ENCODE measurements around the gene GRM8.

The GRM8 gene

GRCh38 chr7:126578338-126578737 is 674.4 kb downstream of the GRM8 start:
- no peak for DNase-seq (ENCODE audit: low spot score)
- Histone ChIP-seq H3K27ac (no peak overlapping the region), H3K4me3 (no peak overlapping the region)
- no peak for TF ChIP-seq CTCF (IDR thresholded peaks at IDR 0.05)

- TF ChIP-seq CTCF (IDR thresholded peaks at IDR 0.05): no peak
- H3K27ac ChIP-seq: no peak overlapping the region
- H3K4me3 ChIP-seq: no peak overlapping the region
- no peak for DNase-seq (ENCODE audit: low spot score)
Observed at GRCh38 chr7:126574276-126575250, 678.2 kb downstream of the GRM8 start.

- Histone ChIP-seq H3K4me3 (no peak overlapping the region), H3K27ac (no peak overlapping the region)
- DNase-seq (ENCODE audit: low spot score): no peak
- no peak for TF ChIP-seq CTCF (IDR thresholded peaks at IDR 0.05)
Observed at GRCh38 chr7:126570845-126571244, 681.9 kb downstream of the GRM8 start.

- DNase-seq (ENCODE audit: low spot score): no peak
- no peak overlapping the region for H3K27ac ChIP-seq
- no peak for TF ChIP-seq CTCF (IDR thresholded peaks at IDR 0.05)
- no peak overlapping the region for H3K4me3 ChIP-seq
Observed at GRCh38 chr7:126569402-126569801, 683.3 kb downstream of the GRM8 start.

GRCh38 chr7:126557271-126557670 is 695.5 kb downstream of the GRM8 start:
- DNase-seq (ENCODE audit: low spot score): no peak
- TF ChIP-seq CTCF (IDR thresholded peaks at IDR 0.05): no peak
- Histone ChIP-seq H3K4me3 (no peak overlapping the region), H3K27ac (no peak overlapping the region)

GRCh38 chr7:126541406-126541805 is 711.3 kb downstream of the GRM8 start:
- no peak overlapping the region for H3K4me3 ChIP-seq
- no peak for TF ChIP-seq CTCF (IDR thresholded peaks at IDR 0.05)
- DNase-seq (ENCODE audit: low spot score): no peak
- no peak overlapping the region for H3K27ac ChIP-seq

GRCh38 chr7:126535176-126535575 is 717.6 kb downstream of the GRM8 start:
- no peak overlapping the region for H3K4me3 ChIP-seq
- no peak for DNase-seq (ENCODE audit: low spot score)
- H3K27ac ChIP-seq: no peak overlapping the region
- TF ChIP-seq CTCF (IDR thresholded peaks at IDR 0.05): no peak

Measured in coronary artery (tissue), 2 donors.